Dermis lymphatic vessel endothelial cell (primary cell): Measurements from ENCODE around the gene AJUBA. TPM values are rescaled to one million over a fixed set of nuclear protein-coding genes. Genes with fewer than 3 reads are reported as not detected.

ENCODE experiments used
- total RNA-seq: library from RNA; depleted of rRNA; stranded (reverse); fragments of >200 nt; gene quantifications from 2 replicates; pipeline ENCODE4 v1.2.1, GENCODE V29; 2014

The AJUBA gene
- total RNA-seq = 16.9 and 42.6 TPM in 2 replicates

GRCh38 chr14:22982477-22983245 is at the start of gene AJUBA:
Gene AJUBA, minus strand, starts transcription at chr14:22982551. Its CDS starts 285 bp downstream, at chr14:22982266.

DNA sequence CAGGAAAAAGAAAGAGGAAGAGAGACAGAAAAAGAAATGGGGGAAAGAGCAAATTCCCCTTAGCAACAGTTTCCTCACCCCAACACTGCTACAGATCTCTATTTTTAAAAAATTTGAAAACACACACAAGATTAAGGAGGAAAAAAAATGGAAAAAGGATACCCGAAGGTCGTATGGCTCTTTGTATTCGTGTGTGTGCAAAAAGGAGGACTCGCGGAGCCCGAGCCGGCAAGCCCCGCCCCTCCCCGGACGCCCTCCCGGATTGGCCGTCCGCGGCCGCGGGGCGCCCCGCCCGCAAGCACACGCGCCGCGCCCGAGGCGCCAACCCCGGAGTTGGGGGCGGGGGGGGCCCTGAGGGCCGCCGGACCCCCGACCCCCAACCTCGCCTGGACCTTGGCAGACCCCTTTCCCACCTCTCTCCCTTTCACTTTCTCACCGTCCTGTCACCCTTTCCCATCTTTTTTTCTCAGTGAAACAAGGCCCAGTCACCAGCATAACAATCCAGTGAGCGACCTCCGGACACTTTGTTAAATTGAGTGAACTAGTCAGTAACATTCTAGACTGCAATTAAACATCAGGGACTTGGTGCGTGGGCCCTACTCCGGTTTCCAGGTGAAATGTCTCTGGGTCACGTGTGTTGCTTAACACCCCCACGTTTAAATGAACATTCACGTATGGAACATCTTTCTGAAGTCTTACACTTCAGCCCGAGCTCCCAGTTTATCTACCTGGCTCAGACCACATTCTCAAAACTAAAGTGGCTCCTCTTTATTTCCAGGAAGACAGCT is 27.8 kb upstream of the AJUBA start, which contains the start of gene C14orf93:
Gene C14orf93, minus strand, starts transcription at position 205 of the 788 bp plus-strand sequence. CDS start 11,120 bp downstream, outside the sequence.

GRCh38 chr14:22929104-22929960 is 53.0 kb downstream of the AJUBA start, which contains the start of gene PRMT5:
Gene PRMT5, minus strand, starts transcription at chr14:22929376. Its CDS starts 15 bp downstream, at chr14:22929361.

Other genes starting within 250 kb of the AJUBA start
- gene OXA1L, start 215.9 kb downstream of the AJUBA start, total RNA-seq = 41.2 and 63.3 TPM in 2 replicates
- gene SLC7A7, start 167.1 kb downstream of the AJUBA start, total RNA-seq = 4.1 and 5.3 TPM in 2 replicates
- 34.1 and 35.0 TPM in 2 replicates for gene MRPL52, start 152.7 kb downstream of the AJUBA start, total RNA-seq
- gene MMP14, start 146.0 kb downstream of the AJUBA start, total RNA-seq = 51.7 and 95.7 TPM in 2 replicates
- 40.7 and 42.5 TPM in 2 replicates for gene LRP10, start 110.8 kb downstream of the AJUBA start, total RNA-seq
- under 0.01 TPM in 1 of 2 replicates, not detected in the other for gene REM2, start 99.3 kb downstream of the AJUBA start, total RNA-seq
- gene RBM23, start 63.4 kb downstream of the AJUBA start, total RNA-seq = 49.2 and 55.0 TPM in 2 replicates
- 34.6 and 42.8 TPM in 2 replicates for gene PRMT5, start 53.2 kb downstream of the AJUBA start, total RNA-seq
- 14.3 and 21.7 TPM in 2 replicates for gene HAUS4, start 25.5 kb downstream of the AJUBA start, total RNA-seq
- 5.1 and 6.1 TPM in 2 replicates for gene C14orf93, start 27.6 kb upstream of the AJUBA start, total RNA-seq
- gene PSMB5, start 52.3 kb upstream of the AJUBA start, total RNA-seq = 185 and 196 TPM in 2 replicates
- not detected in 2 replicates for gene PSMB11, start 59.7 kb upstream of the AJUBA start, total RNA-seq
- 0.54 and 0.69 TPM in 2 replicates for gene CDH24, start 75.0 kb upstream of the AJUBA start, total RNA-seq
- gene ACIN1, start 112.6 kb upstream of the AJUBA start, total RNA-seq = 44.0 and 56.1 TPM in 2 replicates
- 43.2 and 50.3 TPM in 2 replicates for gene C14orf119, start 113.0 kb upstream of the AJUBA start, total RNA-seq
- not detected in 2 replicates for gene CIROP, start 122.4 kb upstream of the AJUBA start, total RNA-seq
- not detected in 2 replicates for gene CEBPE, start 136.7 kb upstream of the AJUBA start, total RNA-seq
- 0.11 and 3.1 TPM in 2 replicates for gene SLC7A8, start 201.1 kb upstream of the AJUBA start, total RNA-seq